NCI-H128 (cell line): ENCODE results near the gene TUBG2.

Experiments used
- DNase-seq: peaks from one replicate; lab custom pipeline; 2025; ENCODE audit not compliant: unreplicated experiment; lab: John Stamatoyannopoulos, UW

The TUBG2 gene

DNA sequence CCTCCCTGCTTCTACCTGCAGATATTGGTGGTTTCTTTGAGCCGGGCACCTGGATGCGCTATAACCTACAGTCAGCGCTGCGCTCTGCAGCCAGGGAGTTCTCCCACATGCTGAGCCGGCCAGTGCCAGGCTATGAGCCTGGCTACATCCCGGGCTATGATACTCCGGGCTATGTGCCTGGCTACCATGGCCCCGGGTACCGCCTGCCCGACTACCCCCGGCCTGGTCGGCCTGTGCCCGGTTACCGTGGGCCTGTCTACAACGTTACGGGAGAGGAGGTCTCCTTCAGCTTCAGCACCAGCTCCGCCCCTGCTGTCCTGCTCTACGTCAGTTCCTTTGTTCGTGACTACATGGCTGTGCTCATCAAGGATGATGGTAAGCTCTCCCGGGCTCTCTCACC, 36.4 kb downstream of the TUBG2 start:
- DNase-seq: no peak

- no peak for DNase-seq
These were observed 38.2 kb downstream of the TUBG2 start for GRCh38 chr17:42697108-42697811.

GRCh38 chr17:42698736-42699414, 39.8 kb downstream of the TUBG2 start:
- DNase-seq: no peak

DNA sequence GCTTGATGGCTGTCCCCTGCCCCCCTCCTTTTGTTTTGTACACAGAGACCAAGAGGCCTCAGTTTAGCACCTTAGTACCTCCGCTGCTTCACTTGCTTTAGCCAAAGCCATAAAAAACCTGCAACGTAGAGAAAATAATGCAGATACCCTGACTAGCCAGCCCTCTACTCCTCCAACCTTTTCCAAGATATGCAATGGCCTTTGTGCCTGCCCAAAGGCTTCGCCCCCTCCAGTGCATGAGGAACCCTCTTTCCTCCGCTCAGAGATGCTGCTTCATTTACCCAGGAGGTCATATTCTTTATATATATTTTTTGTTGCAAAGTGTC, 40.3 kb downstream of the TUBG2 start:
- no peak for DNase-seq

DNA sequence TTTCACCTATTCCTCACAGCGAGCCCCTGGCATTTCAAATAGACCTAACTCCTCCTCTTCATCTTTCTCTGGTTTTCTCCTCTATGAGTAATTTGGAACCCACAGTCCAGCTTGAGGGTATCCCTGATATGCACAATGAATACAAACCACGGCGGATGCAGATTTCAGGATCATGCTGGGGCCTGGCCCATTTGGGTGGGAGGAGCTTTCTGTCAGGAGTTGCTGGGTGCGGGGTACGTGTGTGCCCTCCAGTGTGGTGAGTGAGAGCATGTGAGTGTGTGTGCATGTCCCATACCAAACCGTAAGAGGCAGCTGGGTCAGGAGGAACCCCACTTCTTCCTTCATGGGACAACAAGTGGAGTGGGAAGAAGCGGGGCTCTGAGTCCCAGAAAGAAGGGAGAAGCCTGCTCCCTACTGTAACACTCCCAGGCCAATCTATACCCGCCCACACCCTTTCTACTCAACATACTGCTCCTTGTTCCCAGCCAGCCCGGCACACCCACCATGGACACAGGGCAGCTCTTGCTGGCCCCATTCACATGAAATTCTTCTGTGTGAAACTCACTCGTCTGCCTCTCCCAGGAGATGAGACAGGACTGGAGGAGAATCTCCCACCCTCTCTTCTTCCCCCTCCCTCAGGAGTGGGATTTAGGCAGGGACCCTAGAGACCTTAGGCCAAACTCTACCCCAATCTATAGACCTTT, 41.7 kb downstream of the TUBG2 start:
- no peak for DNase-seq

DNA sequence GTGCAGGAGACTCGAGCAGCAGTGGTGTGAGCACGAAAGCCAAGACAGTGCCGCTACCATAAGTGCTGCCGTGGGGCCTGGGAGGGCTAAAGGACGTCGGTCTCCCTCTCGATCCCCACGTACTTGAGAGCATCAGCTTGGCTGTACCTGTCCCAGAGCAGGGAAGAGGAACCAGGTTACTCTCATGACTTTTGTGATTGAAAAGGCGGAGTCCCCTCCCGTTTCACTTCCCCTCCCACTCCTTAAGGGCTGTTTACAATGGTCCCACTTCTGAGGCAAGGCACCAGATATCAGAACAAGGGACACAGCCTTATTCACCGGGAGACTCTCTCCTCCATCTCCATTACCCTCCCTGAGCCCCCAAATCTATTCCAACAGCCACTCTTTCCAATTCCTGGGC, 43.4 kb downstream of the TUBG2 start:
- DNase-seq: no peak

DNA sequence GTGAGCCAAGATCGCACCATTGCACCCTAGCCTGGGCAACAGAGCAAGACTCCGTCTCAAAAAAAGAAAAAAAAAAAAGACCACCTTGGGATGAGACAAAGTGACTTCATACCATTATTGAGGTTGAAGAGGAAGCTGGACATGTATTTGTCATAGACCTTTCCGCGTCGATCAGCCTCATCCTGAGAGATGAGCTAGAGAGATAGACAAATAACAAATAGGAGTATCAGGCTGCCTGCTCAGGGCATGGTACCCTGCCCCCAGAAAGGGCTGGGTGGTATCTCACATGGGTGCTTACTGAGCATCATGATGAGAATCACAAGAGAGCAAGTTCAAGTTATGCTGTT, 45.4 kb downstream of the TUBG2 start:
- DNase-seq: no peak

GRCh38 chr17:42704837-42705494, 45.9 kb downstream of the TUBG2 start:
- no peak for DNase-seq

DNA sequence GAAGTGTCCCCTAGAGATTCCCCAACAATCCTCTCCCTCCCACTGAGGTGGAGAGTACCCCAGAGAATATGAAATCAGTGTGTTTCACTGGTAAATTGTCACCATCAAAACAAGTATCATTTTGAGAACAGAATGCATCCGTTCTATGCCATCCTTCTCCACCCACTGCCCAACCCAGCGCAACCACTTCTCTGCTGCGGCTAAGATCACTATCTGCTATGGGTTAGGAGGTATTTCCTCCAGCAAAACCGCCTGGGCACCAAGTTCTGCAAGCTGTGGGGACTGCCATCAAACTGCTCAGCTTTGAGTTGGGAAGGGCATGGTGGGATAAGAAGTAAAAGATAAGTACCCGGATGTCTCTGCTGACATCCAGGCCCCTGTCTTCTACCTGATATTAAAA, 47.6 kb downstream of the TUBG2 start:
- DNase-seq: no peak

DNA sequence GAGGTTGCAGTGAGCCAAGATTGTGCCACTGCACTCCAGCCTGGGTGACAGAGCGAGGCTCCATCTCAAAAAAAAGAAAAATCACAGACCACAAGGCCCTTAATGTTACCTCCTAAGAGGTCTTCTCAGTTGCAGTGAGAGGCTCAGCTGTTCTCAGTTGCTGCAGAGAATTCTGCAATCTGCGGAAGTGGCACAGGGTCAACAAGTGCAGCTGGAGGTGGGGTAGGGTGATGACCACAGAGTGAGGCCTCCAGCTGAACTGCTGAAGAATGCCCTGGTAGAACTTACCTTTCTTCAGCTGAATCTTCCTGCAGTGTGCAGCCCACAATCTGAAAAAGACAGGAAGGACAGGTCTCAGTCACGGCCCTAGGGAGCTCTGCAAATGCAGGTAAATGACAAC, 49.5 kb downstream of the TUBG2 start:
- DNase-seq: no peak

DNA sequence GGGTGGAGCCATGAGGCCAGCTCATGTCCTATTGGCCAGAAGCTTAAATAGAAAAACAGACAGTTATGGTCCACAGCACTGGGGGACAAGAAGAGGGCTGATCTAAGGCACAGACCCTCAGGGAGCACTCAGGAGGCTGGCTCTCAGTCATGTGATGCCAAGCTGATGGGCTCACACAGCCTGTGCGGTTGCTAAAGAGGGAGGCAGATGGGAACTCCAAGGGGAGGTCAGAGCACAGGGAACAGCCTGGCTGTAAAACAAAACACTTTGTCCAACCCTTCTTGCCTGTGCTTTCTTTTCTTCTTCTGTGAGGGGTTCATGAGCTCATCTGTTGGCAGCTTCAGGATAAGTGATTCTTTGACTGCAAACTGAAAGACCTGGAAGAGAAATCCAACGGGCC, 50.5 kb downstream of the TUBG2 start:
- DNase-seq: no peak
